Activated CD4-positive, CD25-positive, alpha-beta regulatory T cell (primary cell): ENCODE measurements around the gene GPER1.

Source experiments
- DNase-seq, 4 experiments: peaks; one replicate each; lab custom pipeline; 2025; lab: John Stamatoyannopoulos, UW

GPER1 gene

GRCh38 chr7:1090686-1091643 is 3.1 kb downstream of the GPER1 start:
- DNase-seq: no peak

GRCh38 chr7:1091644-1092027 is 3.7 kb downstream of the GPER1 start:
- DNase-seq: no peak

- DNase-seq: no peak
These were observed 4.3 kb downstream of the GPER1 start for GRCh38 chr7:1092161-1092632.

- no peak for DNase-seq
These were observed 5.0 kb downstream of the GPER1 start for GRCh38 chr7:1092806-1093501.

- no peak for DNase-seq
These were observed 5.6 kb downstream of the GPER1 start for GRCh38 chr7:1093502-1093843.

GRCh38 chr7:1093916-1094508 is 6.1 kb downstream of the GPER1 start:
- no peak for DNase-seq

- DNase-seq: no peak
These were observed 7.0 kb downstream of the GPER1 start for GRCh38 chr7:1094870-1095269.

GRCh38 chr7:1095621-1096155 is 7.8 kb downstream of the GPER1 start:
- DNase-seq: no peak

- DNase-seq: no peak
These were observed 8.5 kb downstream of the GPER1 start for GRCh38 chr7:1096156-1097119.

GRCh38 chr7:1097120-1097504 is 9.2 kb downstream of the GPER1 start:
- DNase-seq: no peak

- no peak for DNase-seq
These were observed 10.6 kb downstream of the GPER1 start for GRCh38 chr7:1098243-1099153.

GRCh38 chr7:1099154-1099542 is 11.2 kb downstream of the GPER1 start:
- no peak for DNase-seq

- no peak for DNase-seq
These were observed 11.7 kb downstream of the GPER1 start for GRCh38 chr7:1099637-1100036.

GRCh38 chr7:1100386-1100785 is 12.5 kb downstream of the GPER1 start:
- no peak for DNase-seq

- DNase-seq: no peak
These were observed 13.1 kb downstream of the GPER1 start for GRCh38 chr7:1100834-1101562.

- no peak for DNase-seq
These were observed 13.9 kb downstream of the GPER1 start for GRCh38 chr7:1101563-1102431.

GRCh38 chr7:1103009-1103788 is 15.3 kb downstream of the GPER1 start:
- no peak for DNase-seq
